DMS114 treated with DMSO at 0.1 percent for 48 hours (cell line): ENCODE results near the gene GAS6.

Source experiments
- DNase-seq: peaks from one replicate; lab custom pipeline; 2025; ENCODE audit not compliant: unreplicated experiment; lab: John Stamatoyannopoulos, UW

GAS6 gene

GRCh38 chr13:113888701-113889330 lies 24.9 kb upstream of the GAS6 start:
- DNase-seq = no peak

- DNase-seq = no peak
Observed at GRCh38 chr13:113887700-113888201, 23.9 kb upstream of the GAS6 start.

GRCh38 chr13:113886561-113887112 lies 22.8 kb upstream of the GAS6 start:
- DNase-seq = no peak

GRCh38 chr13:113884821-113885220 lies 20.9 kb upstream of the GAS6 start:
- DNase-seq = no peak

- no peak for DNase-seq
Observed at GRCh38 chr13:113883921-113884804, 20.3 kb upstream of the GAS6 start.

GRCh38 chr13:113883314-113883811 lies 19.5 kb upstream of the GAS6 start:
- DNase-seq = no peak

- DNase-seq = no peak
Observed at GRCh38 chr13:113882716-113883115, 18.8 kb upstream of the GAS6 start.

GRCh38 chr13:113882267-113882630 lies 18.4 kb upstream of the GAS6 start:
- no peak for DNase-seq

GRCh38 chr13:113881614-113882266 lies 17.9 kb upstream of the GAS6 start:
- no peak for DNase-seq

- no peak for DNase-seq
Observed at GRCh38 chr13:113880651-113881611, 17.1 kb upstream of the GAS6 start.

- DNase-seq = no peak
Observed at GRCh38 chr13:113879494-113880360, 15.9 kb upstream of the GAS6 start.

GRCh38 chr13:113879017-113879416 lies 15.1 kb upstream of the GAS6 start:
- no peak for DNase-seq

- DNase-seq = no peak
Observed at GRCh38 chr13:113877149-113877990, 13.5 kb upstream of the GAS6 start.

- DNase-seq = no peak
Observed at GRCh38 chr13:113876346-113877148, 12.7 kb upstream of the GAS6 start.

GRCh38 chr13:113875837-113876281 lies 12.0 kb upstream of the GAS6 start:
- no peak for DNase-seq

- DNase-seq = no peak
Observed at GRCh38 chr13:113875429-113875815, 11.5 kb upstream of the GAS6 start.
